Activated CD4-positive, alpha-beta T cell treated with anti-CD3 and anti-CD28 coated beads for 48 hours (primary cell): ENCODE results near the gene ZRANB1.

Experiments used
- DNase-seq: peaks from one replicate; pipeline ENCODE4 v3.0.0-alpha.2; 2020

The ZRANB1 gene

GRCh38 chr10:125008689-125009638, 67.0 kb downstream of the ZRANB1 start:
- DNase-seq = no peak

- DNase-seq = no peak
These were observed 67.8 kb downstream of the ZRANB1 start for GRCh38 chr10:125009661-125010161.

- DNase-seq = no peak
These were observed 68.4 kb downstream of the ZRANB1 start for GRCh38 chr10:125010362-125010761.

- DNase-seq = no peak
These were observed 69.4 kb downstream of the ZRANB1 start for GRCh38 chr10:125011171-125011925.

GRCh38 chr10:125011926-125012705, 70.2 kb downstream of the ZRANB1 start:
- DNase-seq = no peak

- DNase-seq = no peak
These were observed 71.1 kb downstream of the ZRANB1 start for GRCh38 chr10:125012851-125013528.

- no peak for DNase-seq
These were observed 71.6 kb downstream of the ZRANB1 start for GRCh38 chr10:125013529-125013872.

- DNase-seq = no peak
These were observed 72.3 kb downstream of the ZRANB1 start for GRCh38 chr10:125014086-125014830.

GRCh38 chr10:125014836-125015355, 73.0 kb downstream of the ZRANB1 start:
- DNase-seq = no peak

- DNase-seq = no peak
These were observed 73.5 kb downstream of the ZRANB1 start for GRCh38 chr10:125015356-125015944.

GRCh38 chr10:125016123-125016522, 74.2 kb downstream of the ZRANB1 start:
- DNase-seq = no peak

- no peak for DNase-seq
These were observed 74.8 kb downstream of the ZRANB1 start for GRCh38 chr10:125016611-125017202.

- DNase-seq = no peak
These were observed 75.8 kb downstream of the ZRANB1 start for GRCh38 chr10:125017547-125018298.

- no peak for DNase-seq
These were observed 76.7 kb downstream of the ZRANB1 start for GRCh38 chr10:125018576-125019143.

- no peak for DNase-seq
These were observed 78.5 kb downstream of the ZRANB1 start for GRCh38 chr10:125020386-125020785.

- DNase-seq = no peak
These were observed 78.9 kb downstream of the ZRANB1 start for GRCh38 chr10:125020871-125021270.

GRCh38 chr10:125021686-125022344, 79.9 kb downstream of the ZRANB1 start:
- DNase-seq = no peak

- DNase-seq = no peak
These were observed 80.7 kb downstream of the ZRANB1 start for GRCh38 chr10:125022671-125023070.

- DNase-seq = no peak
These were observed 81.3 kb downstream of the ZRANB1 start for GRCh38 chr10:125023255-125023654.
